Measurements from ENCODE around the gene SEMA6B. TPM values are rescaled to one million over a fixed set of nuclear protein-coding genes. Genes with fewer than 3 reads are reported as not detected.
"Not testable (repeated sequence)": the region's sequence is repeated elsewhere in the genome, so short reads cannot be mapped to it uniquely, and the experiment has no call there.

Gene SEMA6B
- polyA plus RNA-seq, 2 donors, result 1.1 to 2.0 TPM

- Histone ChIP-seq H3K27ac (ENCODE audit: low read depth in 2 of 2, low read length in 1 of 2) (no peak overlapping the region), H3K36me3 (ENCODE audit: control insufficient read depth in 2 of 2, insufficient read depth in 2 of 2, low read length in 1 of 2) (no peaks in the 10 kb centered on the region), H3K4me1 (ENCODE audit: control insufficient read depth in 2 of 2, insufficient read depth in 2 of 2, low read length in 1 of 2) (peaks cover 3 to 4% of the 10 kb centered on the region in 2 donors), H3K9me3 (ENCODE audit: control insufficient read depth in 2 of 2, insufficient read depth in 1 of 2, low read depth in 1 of 2, low read length in 1 of 2) (no peaks in the 10 kb centered on the region), H3K27me3 (ENCODE audit: control insufficient read depth in 1 of 2, insufficient read depth in 2 of 2, low read length in 2 of 2) (no peaks in the 10 kb centered on the region), H3K4me3 (ENCODE audit: low read depth in 1 of 2, low read length in 2 of 2) (no peak overlapping the region)
These were observed 6.3 kb downstream of the SEMA6B start for GRCh38 chr19:4553092-4553695.

- no peaks in the 10 kb centered on the region for H3K9me3 ChIP-seq (ENCODE audit: control insufficient read depth in 2 of 2, insufficient read depth in 1 of 2, low read depth in 1 of 2, low read length in 1 of 2)
- no peak overlapping the region for H3K4me3 ChIP-seq (ENCODE audit: low read depth in 1 of 2, low read length in 2 of 2)
- no peaks in the 10 kb centered on the region for H3K27me3 ChIP-seq (ENCODE audit: control insufficient read depth in 1 of 2, insufficient read depth in 2 of 2, low read length in 2 of 2)
- no peak overlapping the region for H3K27ac ChIP-seq (ENCODE audit: low read depth in 2 of 2, low read length in 1 of 2)
- H3K4me1 ChIP-seq (ENCODE audit: control insufficient read depth in 2 of 2, insufficient read depth in 2 of 2, low read length in 1 of 2), result peaks cover 3 to 4% of the 10 kb centered on the region in 2 donors
- no peaks in the 10 kb centered on the region for H3K36me3 ChIP-seq (ENCODE audit: control insufficient read depth in 2 of 2, insufficient read depth in 2 of 2, low read length in 1 of 2)
- WGBS, 2 donors, result 89 to 90% methylated on average over 18 of the region's 18 CpGs
These were observed 7.0 kb downstream of the SEMA6B start for GRCh38 chr19:4552525-4552819.

GRCh38 chr19:4550479-4551050 lies 8.9 kb downstream of the SEMA6B start:
- H3K36me3 ChIP-seq (ENCODE audit: control insufficient read depth in 2 of 2, insufficient read depth in 2 of 2, low read length in 1 of 2), result no peaks in the 10 kb centered on the region
- no peaks in the 10 kb centered on the region for H3K27me3 ChIP-seq (ENCODE audit: control insufficient read depth in 1 of 2, insufficient read depth in 2 of 2, low read length in 2 of 2)
- no peaks in the 10 kb centered on the region for H3K9me3 ChIP-seq (ENCODE audit: control insufficient read depth in 2 of 2, insufficient read depth in 1 of 2, low read depth in 1 of 2, low read length in 1 of 2)
- H3K4me1 ChIP-seq (ENCODE audit: control insufficient read depth in 2 of 2, insufficient read depth in 2 of 2, low read length in 1 of 2), result no peaks in the 10 kb centered on the region
- no peak overlapping the region for H3K27ac ChIP-seq (ENCODE audit: low read depth in 2 of 2, low read length in 1 of 2)
- H3K4me3 ChIP-seq (ENCODE audit: low read depth in 1 of 2, low read length in 2 of 2), result no peak overlapping the region
- WGBS, 2 donors, result 84% methylated on average over 25 to 26 of the region's 26 CpGs

- WGBS, 2 donors, result 88% methylated on average over 18 of the region's 18 CpGs
- H3K27me3 ChIP-seq (ENCODE audit: control insufficient read depth in 1 of 2, insufficient read depth in 2 of 2, low read length in 2 of 2), result no peaks in the 10 kb centered on the region
- H3K36me3 ChIP-seq (ENCODE audit: control insufficient read depth in 2 of 2, insufficient read depth in 2 of 2, low read length in 1 of 2), result no peaks in the 10 kb centered on the region
- no peak overlapping the region for H3K4me3 ChIP-seq (ENCODE audit: low read depth in 1 of 2, low read length in 2 of 2)
- no peaks in the 10 kb centered on the region for H3K9me3 ChIP-seq (ENCODE audit: control insufficient read depth in 2 of 2, insufficient read depth in 1 of 2, low read depth in 1 of 2, low read length in 1 of 2)
- H3K4me1 ChIP-seq (ENCODE audit: control insufficient read depth in 2 of 2, insufficient read depth in 2 of 2, low read length in 1 of 2), result no peaks in the 10 kb centered on the region
- no peak overlapping the region for H3K27ac ChIP-seq (ENCODE audit: low read depth in 2 of 2, low read length in 1 of 2)
These were observed 9.5 kb downstream of the SEMA6B start for GRCh38 chr19:4550018-4550417.

GRCh38 chr19:4548238-4548584 lies 11.3 kb downstream of the SEMA6B start:
- no peaks in the 10 kb centered on the region for H3K9me3 ChIP-seq (ENCODE audit: control insufficient read depth in 2 of 2, insufficient read depth in 1 of 2, low read depth in 1 of 2, low read length in 1 of 2)
- H3K4me1 ChIP-seq (ENCODE audit: control insufficient read depth in 2 of 2, insufficient read depth in 2 of 2, low read length in 1 of 2), result no peaks in the 10 kb centered on the region
- no peaks in the 10 kb centered on the region for H3K27me3 ChIP-seq (ENCODE audit: control insufficient read depth in 1 of 2, insufficient read depth in 2 of 2, low read length in 2 of 2)
- H3K36me3 ChIP-seq (ENCODE audit: control insufficient read depth in 2 of 2, insufficient read depth in 2 of 2, low read length in 1 of 2), result no peaks in the 10 kb centered on the region
- H3K27ac ChIP-seq (ENCODE audit: low read depth in 2 of 2, low read length in 1 of 2), result no peak overlapping the region
- 66 to 70% methylated on average over 14 of the region's 14 CpGs for WGBS, 2 donors
- no peak overlapping the region for H3K4me3 ChIP-seq (ENCODE audit: low read depth in 1 of 2, low read length in 2 of 2)

GRCh38 chr19:4547303-4548237 lies 11.9 kb downstream of the SEMA6B start:
- Histone ChIP-seq H3K36me3 (ENCODE audit: control insufficient read depth in 2 of 2, insufficient read depth in 2 of 2, low read length in 1 of 2) (no peaks in the 10 kb centered on the region), H3K9me3 (ENCODE audit: control insufficient read depth in 2 of 2, insufficient read depth in 1 of 2, low read depth in 1 of 2, low read length in 1 of 2) (no peaks in the 10 kb centered on the region), H3K4me1 (ENCODE audit: control insufficient read depth in 2 of 2, insufficient read depth in 2 of 2, low read length in 1 of 2) (no peaks in the 10 kb centered on the region), H3K4me3 (ENCODE audit: low read depth in 1 of 2, low read length in 2 of 2) (no peak overlapping the region), H3K27ac (ENCODE audit: low read depth in 2 of 2, low read length in 1 of 2) (no peak overlapping the region), H3K27me3 (ENCODE audit: control insufficient read depth in 1 of 2, insufficient read depth in 2 of 2, low read length in 2 of 2) (no peaks in the 10 kb centered on the region)
- 61 to 66% methylated on average over 31 to 32 of the region's 32 CpGs for WGBS, 2 donors

GRCh38 chr19:4543842-4544647 lies 15.4 kb downstream of the SEMA6B start:
- no peak overlapping the region for H3K27ac ChIP-seq (ENCODE audit: low read depth in 2 of 2, low read length in 1 of 2)
- H3K9me3 ChIP-seq (ENCODE audit: control insufficient read depth in 2 of 2, insufficient read depth in 1 of 2, low read depth in 1 of 2, low read length in 1 of 2), result no peaks in the 10 kb centered on the region
- H3K4me1 ChIP-seq (ENCODE audit: control insufficient read depth in 2 of 2, insufficient read depth in 2 of 2, low read length in 1 of 2), result no peaks in the 10 kb centered on the region
- no peak overlapping the region for H3K4me3 ChIP-seq (ENCODE audit: low read depth in 1 of 2, low read length in 2 of 2)
- WGBS, 2 donors, result 95% methylated on average over 38 to 87 of the region's 87 CpGs
- H3K36me3 ChIP-seq (ENCODE audit: control insufficient read depth in 2 of 2, insufficient read depth in 2 of 2, low read length in 1 of 2), result no peaks in the 10 kb centered on the region
- H3K27me3 ChIP-seq (ENCODE audit: control insufficient read depth in 1 of 2, insufficient read depth in 2 of 2, low read length in 2 of 2), result no peaks in the 10 kb centered on the region

GRCh38 chr19:4542896-4543841 lies 16.3 kb downstream of the SEMA6B start:
- no peak overlapping the region for H3K4me3 ChIP-seq (ENCODE audit: low read depth in 1 of 2, low read length in 2 of 2)
- no peak overlapping the region for H3K27ac ChIP-seq (ENCODE audit: low read depth in 2 of 2, low read length in 1 of 2)
- 76 to 79% methylated on average over 75 to 77 of the region's 77 CpGs for WGBS, 2 donors

GRCh38 chr19:4541806-4542145 lies 17.7 kb downstream of the SEMA6B start:
- H3K27ac ChIP-seq (ENCODE audit: low read depth in 2 of 2, low read length in 1 of 2); H3K4me1 ChIP-seq (ENCODE audit: control insufficient read depth in 2 of 2, insufficient read depth in 2 of 2, low read length in 1 of 2); H3K9me3 ChIP-seq (ENCODE audit: control insufficient read depth in 2 of 2, insufficient read depth in 1 of 2, low read depth in 1 of 2, low read length in 1 of 2); H3K4me3 ChIP-seq (ENCODE audit: low read depth in 1 of 2, low read length in 2 of 2); H3K36me3 ChIP-seq (ENCODE audit: control insufficient read depth in 2 of 2, insufficient read depth in 2 of 2, low read length in 1 of 2); H3K27me3 ChIP-seq (ENCODE audit: control insufficient read depth in 1 of 2, insufficient read depth in 2 of 2, low read length in 2 of 2): not testable (repeated sequence)
- WGBS, 2 donors, result 90 to 92% methylated on average over 12 of the region's 12 CpGs

More at GRCh38 chr19:4542896-4543841, 16.3 kb downstream of the SEMA6B start:
- Histone ChIP-seq H3K4me1 (ENCODE audit: control insufficient read depth in 2 of 2, insufficient read depth in 2 of 2, low read length in 1 of 2) (no peaks in the 10 kb centered on the region), H3K36me3 (ENCODE audit: control insufficient read depth in 2 of 2, insufficient read depth in 2 of 2, low read length in 1 of 2) (no peaks in the 10 kb centered on the region), H3K9me3 (ENCODE audit: control insufficient read depth in 2 of 2, insufficient read depth in 1 of 2, low read depth in 1 of 2, low read length in 1 of 2) (no peaks in the 10 kb centered on the region), H3K27me3 (ENCODE audit: control insufficient read depth in 1 of 2, insufficient read depth in 2 of 2, low read length in 2 of 2) (no peaks in the 10 kb centered on the region)

Measured in esophagus (tissue), 2 donors.